GM23338 (cell line): ENCODE measurements around the gene GPRC5D. TPM values are rescaled to one million over a fixed set of nuclear protein-coding genes. Genes with fewer than 3 reads are reported as not detected.

Experiments
- ATAC-seq: fragments of 200-7000 bp; cut with Tn5 transposase; 3 replicates; pipeline ENCODE4 v1.9.1; 2020
- DNase-seq: peaks from one replicate; pipeline ENCODE4 v3.0.0-alpha.2; 2015; ENCODE audit warnings: low spot score
- H2AFZ ChIP-seq: fragments of 200-600 bp; sonication (generic); 2 replicates; pipeline ENCODE4 v1.8.0; 2016; ENCODE audit warnings: antibody characterized with exemption, mild to moderate bottlenecking, moderate library complexity
- H3F3A ChIP-seq: fragments of 200-600 bp; sonication (generic); replicated peaks from 2 replicates; pipeline ENCODE4 v1.8.0; 2017; ENCODE audit warnings: antibody characterized with exemption, mixed run types, low read depth
- H3K27ac ChIP-seq: fragments of 200-600 bp; sonication (generic); 2 replicates; pipeline ENCODE4 v1.6.1; 2016; ENCODE audit warnings: low read depth
- H3K27me3 ChIP-seq: fragments of 200-600 bp; sonication (generic); 2 replicates; pipeline ENCODE4 v1.8.0; 2016; ENCODE audit warnings: mild to moderate bottlenecking, mixed run types, moderate library complexity; ENCODE audit not compliant: insufficient read depth
- H3K36me3 ChIP-seq: fragments of 200-600 bp; sonication (generic); 2 replicates; pipeline ENCODE4 v1.8.0; 2016; ENCODE audit warnings: mild to moderate bottlenecking; ENCODE audit not compliant: insufficient read depth
- H3K4me1 ChIP-seq: fragments of 200-600 bp; sonication (generic); 2 replicates; pipeline ENCODE4 v1.8.0; 2016; ENCODE audit warnings: mild to moderate bottlenecking, moderate library complexity; ENCODE audit not compliant: insufficient read depth
- H3K4me2 ChIP-seq: fragments of 200-600 bp; sonication (generic); 2 replicates; pipeline ENCODE4 v1.7.1; 2017; ENCODE audit warnings: mixed run types
- H3K4me3 ChIP-seq: fragments of 200-600 bp; sonication (generic); 2 replicates; pipeline ENCODE4 v1.6.1; 2016; ENCODE audit warnings: mixed run types
- H3K79me2 ChIP-seq: fragments of 200-600 bp; sonication (generic); replicated peaks from 2 replicates; pipeline ENCODE4 v1.8.0; 2017; ENCODE audit warnings: mild to moderate bottlenecking; ENCODE audit not compliant: insufficient read depth
- H3K9me2 ChIP-seq: fragments of 200-600 bp; sonication (generic); 2 replicates; pipeline ENCODE4 v1.8.0; 2017; ENCODE audit not compliant: insufficient read depth
- H4K20me1 ChIP-seq: fragments of 200-600 bp; sonication (generic); replicated peaks from 2 replicates; pipeline ENCODE4 v1.8.0; 2017; ENCODE audit warnings: mild to moderate bottlenecking; ENCODE audit not compliant: insufficient read depth
- H3K27ac Mint-ChIP-seq: 2 replicates; pipeline ENCODE4 v1.8.0; 2020; ENCODE audit warnings: inconsistent platforms, mild to moderate bottlenecking, moderate library complexity, mixed read lengths
- H3K27me3 Mint-ChIP-seq: 3 replicates; pipeline ENCODE4 v1.8.0; 2022; ENCODE audit warnings: low read depth, mild to moderate bottlenecking, moderate library complexity, mixed read lengths, inconsistent platforms; ENCODE audit not compliant: insufficient read depth, poor library complexity
- H3K36me3 Mint-ChIP-seq: 3 replicates; pipeline ENCODE4 v1.8.0; 2021; ENCODE audit warnings: low read depth, mild to moderate bottlenecking, inconsistent platforms, moderate library complexity, mixed read lengths
- H3K4me1 Mint-ChIP-seq: 3 replicates; pipeline ENCODE4 v1.8.0; 2020; ENCODE audit warnings: mild to moderate bottlenecking, inconsistent platforms, mixed read lengths
- H3K4me3 Mint-ChIP-seq: 3 replicates; pipeline ENCODE4 v1.8.0; 2021; ENCODE audit warnings: moderate library complexity, mild to moderate bottlenecking, inconsistent platforms, mixed read lengths
- H3K9me3 Mint-ChIP-seq: 3 replicates; pipeline ENCODE4 v1.8.0; 2020; ENCODE audit warnings: moderate library complexity, mild to moderate bottlenecking, inconsistent platforms, mixed read lengths
- CREB1 ChIP-seq: fragments of 250-450 bp; sonication (Bioruptor Pico); IDR thresholded peaks from 2 replicates; pipeline ENCODE4 v1.5.0; 2020; ENCODE audit warnings: low read depth, mild to moderate bottlenecking, moderate library complexity
- EZH2 ChIP-seq: fragments of 200-600 bp; sonication (generic); IDR thresholded peaks from one replicate; pipeline ENCODE4 v1.8.0; 2017; ENCODE audit warnings: antibody characterized with exemption, mild to moderate bottlenecking, low read depth; ENCODE audit not compliant: unreplicated experiment
- JUNB ChIP-seq: IDR thresholded peaks from one replicate; pipeline ENCODE4 v1.6.1; 2016; ENCODE audit warnings: antibody characterized with exemption; ENCODE audit not compliant: unreplicated experiment
- NANOG ChIP-seq: IDR thresholded peaks from 2 replicates; pipeline ENCODE4 v1.6.1; 2016; ENCODE audit warnings: antibody characterized with exemption, borderline replicate concordance
- POLR2AphosphoS5 ChIP-seq: IDR thresholded peaks from 2 replicates; pipeline ENCODE4 v1.6.1; 2016; ENCODE audit warnings: antibody characterized with exemption, low read depth
- STAT1 ChIP-seq: IDR thresholded peaks from one replicate; pipeline ENCODE4 v1.6.1; 2016; ENCODE audit warnings: antibody characterized with exemption; ENCODE audit not compliant: unreplicated experiment
- ZNF114 ChIP-seq: fragments of 250-450 bp; sonication (Bioruptor Pico); IDR thresholded peaks from 2 replicates; pipeline ENCODE4 v1.5.0; 2020; ENCODE audit warnings: mild to moderate bottlenecking, moderate library complexity
- ZNF331 ChIP-seq: fragments of 250-450 bp; sonication (Bioruptor Pico); IDR thresholded peaks from 2 replicates; pipeline ENCODE4 v1.5.0; 2020; ENCODE audit warnings: low read depth, mild to moderate bottlenecking, moderate library complexity
- polyA plus RNA-seq: library from polyadenylated mRNA; unstranded; fragments of >200 nt; fragmentation: Nextera tagmentation; extraction: Ambion mirVana; gene quantifications from 2 replicates; pipeline ENCODE4 v1.2.1, GENCODE V29; 2016
- total RNA-seq: library from RNA; depleted of rRNA; stranded (reverse); fragments of >200 nt; shearing (Covaris generic); gene quantifications from 2 replicates; pipeline ENCODE4 v1.2.3, GENCODE V29; 2014
- TF ChIP-seq, protein P1 (sequence below): IDR thresholded peaks from 2 replicates; pipeline ENCODE4 v1.6.1; 2016; ENCODE audit warnings: antibody characterized with exemption
- TF ChIP-seq, protein P2 (sequence below), 2 experiments: fragments of 200-600 bp in 1 of 2; sonication (generic) in 1 of 2; conservative IDR thresholded peaks; 2 replicates each; pipeline versions ENCODE4 v1.5.1 to v1.6.1; 2016 to 2017; ENCODE audit warnings: antibody characterized with exemption in 2 of 2, low read depth in 2 of 2, mild to moderate bottlenecking in 2 of 2, moderate library complexity in 1 of 2

GPRC5D gene
- total and polyA plus RNA-seq, 2 experiments from 2014 or later = not detected

DNA sequence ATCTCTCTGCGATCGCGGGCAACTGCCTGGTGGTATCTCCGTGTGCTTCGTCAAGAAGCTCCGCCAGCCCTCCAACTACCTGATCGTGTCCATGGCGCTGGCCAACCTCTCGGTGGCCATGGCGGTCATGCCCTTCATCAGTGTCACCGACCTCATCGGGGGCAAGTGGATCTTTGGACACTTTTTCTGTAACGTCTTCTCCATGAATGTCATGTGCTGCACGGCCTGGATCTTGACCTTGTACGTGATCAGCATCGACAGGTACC lies 49.7 kb upstream of the GPRC5D start:
- Histone ChIP-seq H3K27me3 (peaks cover 21% of the 10 kb centered on the region), H3K36me3 (no peaks in the 10 kb centered on the region), H3K79me2 (peaks cover 20% of the 10 kb centered on the region), H3K4me2 (peak overlapping the region; percentile 100), H3K4me1 (peaks cover 43% of the 10 kb centered on the region), H3K4me3 (peak overlapping the region; percentile 90), H2AFZ (peak overlapping the region; percentile 94), H3F3A (0 out of 2 replicates have a peak, but pooled peaks cover 6% of the 10 kb centered on the region), H3K9me2 (no peaks in the 10 kb centered on the region), H4K20me1 (no peaks in the 10 kb centered on the region; the same call in 1 of the 2 replicates), H3K27ac (no peak overlapping the region)
- Mint-ChIP-seq H3K27ac (no peak overlapping the region), H3K27me3 (peaks cover 22% of the 10 kb centered on the region), H3K9me3 (peaks cover 8% of the 10 kb centered on the region; the same call in 1 of the 3 replicates), H3K4me3 (peak overlapping the region; percentile 81), H3K36me3 (peaks cover 5% of the 10 kb centered on the region; the same call in 2 of the 3 replicates), H3K4me1 (peaks cover 55% of the 10 kb centered on the region)
- ATAC-seq (no peak), DNase-seq (no peak)
- TF ChIP-seq, protein P1, sequence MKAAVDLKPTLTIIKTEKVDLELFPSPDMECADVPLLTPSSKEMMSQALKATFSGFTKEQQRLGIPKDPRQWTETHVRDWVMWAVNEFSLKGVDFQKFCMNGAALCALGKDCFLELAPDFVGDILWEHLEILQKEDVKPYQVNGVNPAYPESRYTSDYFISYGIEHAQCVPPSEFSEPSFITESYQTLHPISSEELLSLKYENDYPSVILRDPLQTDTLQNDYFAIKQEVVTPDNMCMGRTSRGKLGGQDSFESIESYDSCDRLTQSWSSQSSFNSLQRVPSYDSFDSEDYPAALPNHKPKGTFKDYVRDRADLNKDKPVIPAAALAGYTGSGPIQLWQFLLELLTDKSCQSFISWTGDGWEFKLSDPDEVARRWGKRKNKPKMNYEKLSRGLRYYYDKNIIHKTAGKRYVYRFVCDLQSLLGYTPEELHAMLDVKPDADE = no peak
- TF ChIP-seq STAT1 (no peak), ZNF114 (CRISPR knock-in tag) (no peak), ZNF331 (CRISPR knock-in tag) (no peak), JUNB (no peak), CREB1 (CRISPR knock-in tag) (no peak)
- TF ChIP-seq, protein P2, sequence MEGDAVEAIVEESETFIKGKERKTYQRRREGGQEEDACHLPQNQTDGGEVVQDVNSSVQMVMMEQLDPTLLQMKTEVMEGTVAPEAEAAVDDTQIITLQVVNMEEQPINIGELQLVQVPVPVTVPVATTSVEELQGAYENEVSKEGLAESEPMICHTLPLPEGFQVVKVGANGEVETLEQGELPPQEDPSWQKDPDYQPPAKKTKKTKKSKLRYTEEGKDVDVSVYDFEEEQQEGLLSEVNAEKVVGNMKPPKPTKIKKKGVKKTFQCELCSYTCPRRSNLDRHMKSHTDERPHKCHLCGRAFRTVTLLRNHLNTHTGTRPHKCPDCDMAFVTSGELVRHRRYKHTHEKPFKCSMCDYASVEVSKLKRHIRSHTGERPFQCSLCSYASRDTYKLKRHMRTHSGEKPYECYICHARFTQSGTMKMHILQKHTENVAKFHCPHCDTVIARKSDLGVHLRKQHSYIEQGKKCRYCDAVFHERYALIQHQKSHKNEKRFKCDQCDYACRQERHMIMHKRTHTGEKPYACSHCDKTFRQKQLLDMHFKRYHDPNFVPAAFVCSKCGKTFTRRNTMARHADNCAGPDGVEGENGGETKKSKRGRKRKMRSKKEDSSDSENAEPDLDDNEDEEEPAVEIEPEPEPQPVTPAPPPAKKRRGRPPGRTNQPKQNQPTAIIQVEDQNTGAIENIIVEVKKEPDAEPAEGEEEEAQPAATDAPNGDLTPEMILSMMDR (conservative IDR thresholded peaks at IDR 0.05; ENCODE audit: low read depth in 2 of 2) = no peak

- 0 out of 2 replicates have a peak overlapping the region, but pooled peaks have one; percentile 50 for H3K27ac ChIP-seq
These were observed 49.2 kb upstream of the GPRC5D start for GRCh38 chr12:13000925-13001774.

More at GRCh38 chr12:13000925-13001774, 49.2 kb upstream of the GPRC5D start:
- peaks cover 38% of the 10 kb centered on the region for H3K4me1 ChIP-seq
- TF ChIP-seq POLR2AphosphoS5 (no peak), ZNF331 (CRISPR knock-in tag) (no peak), NANOG (no peak), EZH2 (no peak)
- TF ChIP-seq, protein P2 (conservative IDR thresholded peaks at IDR 0.05; ENCODE audit: low read depth in 2 of 2) = peak in 1 of 2 experiments; percentile 44; a peak in 2 of 4 replicates
- peaks cover 23% of the 10 kb centered on the region for H3K79me2 ChIP-seq
- peak overlapping the region; percentile 100 for H3K4me2 ChIP-seq
- peak overlapping the region; percentile 41 for H3K27ac Mint-ChIP-seq
- H3K9me3 Mint-ChIP-seq = peaks cover 8% of the 10 kb centered on the region; the same call in 1 of the 3 replicates
- H3K27me3 ChIP-seq = peaks cover 21% of the 10 kb centered on the region
- peaks cover 22% of the 10 kb centered on the region for H3K27me3 Mint-ChIP-seq
- H3K36me3 ChIP-seq = no peaks in the 10 kb centered on the region
- H3K36me3 Mint-ChIP-seq = peaks cover 5% of the 10 kb centered on the region; the same call in 2 of the 3 replicates
- 0 out of 2 replicates have a peak, but pooled peaks cover 6% of the 10 kb centered on the region for H3F3A ChIP-seq
- H3K9me2 ChIP-seq = no peaks in the 10 kb centered on the region
- H3K4me1 Mint-ChIP-seq = peaks cover 50% of the 10 kb centered on the region
- no peaks in the 10 kb centered on the region; the same call in 1 of the 2 replicates for H4K20me1 ChIP-seq
- H3K4me3 Mint-ChIP-seq = peak overlapping the region; percentile 84
- peak overlapping the region; percentile 94 for H2AFZ ChIP-seq
- ATAC-seq = peak; percentile 39
- H3K4me3 ChIP-seq = peak overlapping the region; percentile 90
- DNase-seq = peak; percentile 79
